ENCODE results near the gene SLC38A2.

SLC38A2 gene

GRCh38 chr12:46372544-46373300 is at the start of gene SLC38A2:
Gene SLC38A2, minus strand, starts transcription at chr12:46372773. Its CDS starts 1,480 bp downstream, at chr12:46371293.
- Histone ChIP-seq H3K9ac (ENCODE audit: low read depth, low read length) (peak within 1 kb of the TSS; percentile 98), H3K4me1 (ENCODE audit: control insufficient read depth, insufficient read depth, low read length) (peaks cover 9% of the 10 kb centered on the region), H3K9me3 (ENCODE audit: control insufficient read depth, insufficient read depth, low read length) (no peaks in the 10 kb centered on the region), H3K36me3 (ENCODE audit: control insufficient read depth, insufficient read depth, low read length) (peaks cover 15% of the 10 kb centered on the region), H3K27me3 (ENCODE audit: control insufficient read depth, insufficient read depth, low read length) (peaks cover 19% of the 10 kb centered on the region), H3K4me3 (ENCODE audit: low read depth, low read length) (peak within 1 kb of the TSS; percentile 98)

DNA sequence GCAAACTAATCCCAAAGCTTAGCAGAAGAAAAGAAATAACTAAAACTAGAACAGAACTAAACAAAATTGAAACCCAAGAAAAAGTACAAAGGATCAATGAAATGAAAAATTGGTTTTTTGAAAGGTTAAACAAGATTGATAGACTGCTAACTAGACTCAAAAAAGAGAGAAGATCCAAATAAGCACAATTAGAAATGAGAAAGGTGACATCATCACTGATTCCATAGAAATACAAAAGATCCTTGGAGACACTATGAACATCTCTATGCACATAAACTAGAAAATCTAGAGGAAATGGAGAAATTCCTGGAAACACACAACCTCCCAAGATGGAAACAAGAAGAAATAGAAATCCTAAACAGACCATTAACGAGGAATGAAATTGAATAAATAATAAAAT is 47.1 kb upstream of the SLC38A2 start:
- no peaks in the 10 kb centered on the region for H3K27me3 ChIP-seq (ENCODE audit: control insufficient read depth, insufficient read depth, low read length)
- no peaks in the 10 kb centered on the region for H3K4me1 ChIP-seq (ENCODE audit: control insufficient read depth, insufficient read depth, low read length)
- no peaks in the 10 kb centered on the region for H3K36me3 ChIP-seq (ENCODE audit: control insufficient read depth, insufficient read depth, low read length)
- no peaks in the 10 kb centered on the region for H3K9me3 ChIP-seq (ENCODE audit: control insufficient read depth, insufficient read depth, low read length)
- no peak overlapping the region for H3K4me3 ChIP-seq (ENCODE audit: low read depth, low read length)
- no peak overlapping the region for H3K9ac ChIP-seq (ENCODE audit: low read depth, low read length)

- Histone ChIP-seq H3K27me3 (ENCODE audit: control insufficient read depth, insufficient read depth, low read length) (no peaks in the 10 kb centered on the region), H3K9me3 (ENCODE audit: control insufficient read depth, insufficient read depth, low read length) (no peaks in the 10 kb centered on the region), H3K9ac (ENCODE audit: low read depth, low read length) (no peak overlapping the region), H3K36me3 (ENCODE audit: control insufficient read depth, insufficient read depth, low read length) (no peaks in the 10 kb centered on the region), H3K4me1 (ENCODE audit: control insufficient read depth, insufficient read depth, low read length) (no peaks in the 10 kb centered on the region), H3K4me3 (ENCODE audit: low read depth, low read length) (no peak overlapping the region)
Observed at GRCh38 chr12:46415552-46415951, 43.0 kb upstream of the SLC38A2 start.

DNA sequence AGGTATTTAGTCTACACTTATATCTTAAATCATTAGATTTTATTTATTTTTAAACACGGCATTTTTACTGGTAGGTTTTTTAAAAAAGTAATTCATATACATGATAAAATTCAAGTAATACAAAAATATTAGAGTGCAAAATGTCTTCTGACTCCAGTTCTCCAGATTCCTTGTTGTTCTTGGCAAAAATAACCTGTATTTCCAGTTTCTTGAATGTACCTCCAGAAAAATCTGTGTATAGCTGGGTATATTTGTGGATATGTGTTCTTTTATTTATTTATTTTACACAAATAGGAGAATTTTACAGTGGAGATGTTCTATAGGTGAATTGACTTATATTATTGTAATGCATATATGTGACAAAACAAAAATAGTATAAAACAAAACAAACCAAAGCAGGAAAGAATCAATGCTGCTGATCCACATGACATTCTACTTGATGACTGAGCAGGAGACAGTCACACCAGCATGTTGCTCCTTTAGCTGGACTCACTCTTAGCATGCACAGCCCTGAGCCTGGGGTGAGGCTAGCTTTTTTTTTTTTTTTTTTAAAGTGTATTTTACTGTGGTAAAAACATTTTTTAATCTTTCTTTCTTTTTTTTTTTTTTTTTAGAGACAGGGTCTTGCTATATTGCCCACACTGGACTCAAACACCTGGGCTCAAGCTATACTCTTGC is 42.2 kb upstream of the SLC38A2 start:
- Histone ChIP-seq H3K9me3 (ENCODE audit: control insufficient read depth, insufficient read depth, low read length) (no peaks in the 10 kb centered on the region), H3K36me3 (ENCODE audit: control insufficient read depth, insufficient read depth, low read length) (no peaks in the 10 kb centered on the region), H3K9ac (ENCODE audit: low read depth, low read length) (no peak overlapping the region), H3K27me3 (ENCODE audit: control insufficient read depth, insufficient read depth, low read length) (no peaks in the 10 kb centered on the region), H3K4me3 (ENCODE audit: low read depth, low read length) (no peak overlapping the region), H3K4me1 (ENCODE audit: control insufficient read depth, insufficient read depth, low read length) (no peaks in the 10 kb centered on the region)

GRCh38 chr12:46413368-46413767 is 40.8 kb upstream of the SLC38A2 start:
- Histone ChIP-seq H3K27me3 (ENCODE audit: control insufficient read depth, insufficient read depth, low read length) (no peaks in the 10 kb centered on the region), H3K4me1 (ENCODE audit: control insufficient read depth, insufficient read depth, low read length) (no peaks in the 10 kb centered on the region), H3K9me3 (ENCODE audit: control insufficient read depth, insufficient read depth, low read length) (no peaks in the 10 kb centered on the region), H3K4me3 (ENCODE audit: low read depth, low read length) (no peak overlapping the region), H3K36me3 (ENCODE audit: control insufficient read depth, insufficient read depth, low read length) (no peaks in the 10 kb centered on the region), H3K9ac (ENCODE audit: low read depth, low read length) (no peak overlapping the region)

DNA sequence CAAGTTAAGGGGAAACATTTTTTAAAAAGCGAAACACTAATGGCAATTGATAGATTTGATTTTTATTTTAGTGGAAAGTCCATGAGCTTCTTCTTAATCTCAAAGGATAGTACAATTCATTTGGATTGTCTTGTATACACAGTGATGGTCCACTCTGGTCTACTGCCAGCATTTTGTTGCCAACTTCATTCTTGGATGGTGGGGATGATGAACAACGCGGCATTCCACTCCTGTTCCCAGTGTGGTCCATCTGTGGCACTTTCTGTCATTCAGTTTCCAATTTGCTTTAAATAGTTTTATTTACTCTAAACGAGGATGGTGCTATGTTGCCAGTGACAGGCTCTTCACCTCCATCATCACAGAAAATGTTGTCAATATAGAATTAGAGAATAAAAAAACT is 40.3 kb upstream of the SLC38A2 start:
- no peak overlapping the region for H3K4me3 ChIP-seq (ENCODE audit: low read depth, low read length)
- no peaks in the 10 kb centered on the region for H3K36me3 ChIP-seq (ENCODE audit: control insufficient read depth, insufficient read depth, low read length)
- no peaks in the 10 kb centered on the region for H3K9me3 ChIP-seq (ENCODE audit: control insufficient read depth, insufficient read depth, low read length)
- H3K27me3 ChIP-seq (ENCODE audit: control insufficient read depth, insufficient read depth, low read length): no peaks in the 10 kb centered on the region
- H3K4me1 ChIP-seq (ENCODE audit: control insufficient read depth, insufficient read depth, low read length): no peaks in the 10 kb centered on the region
- no peak overlapping the region for H3K9ac ChIP-seq (ENCODE audit: low read depth, low read length)

DNA sequence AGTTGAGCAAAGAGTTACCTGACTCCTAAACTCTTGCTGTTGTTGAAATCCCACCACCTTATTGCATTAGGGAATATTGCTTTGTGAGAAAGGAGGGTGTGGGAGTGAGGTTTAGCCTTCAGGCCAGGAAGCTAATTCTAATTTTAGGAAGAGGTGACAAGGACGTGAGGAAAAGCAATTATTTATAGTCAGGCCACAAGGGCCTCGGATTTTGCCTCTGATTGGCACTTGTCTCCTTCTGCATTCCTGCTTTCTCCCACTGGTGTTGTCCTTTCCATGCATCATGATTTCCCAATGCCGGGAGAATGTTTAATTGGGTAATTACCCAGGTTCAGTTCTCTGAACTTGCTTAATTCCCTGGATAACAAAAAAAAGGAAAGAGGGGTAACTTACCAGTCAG is 37.9 kb upstream of the SLC38A2 start:
- Histone ChIP-seq H3K4me1 (ENCODE audit: control insufficient read depth, insufficient read depth, low read length) (no peaks in the 10 kb centered on the region), H3K4me3 (ENCODE audit: low read depth, low read length) (no peak overlapping the region), H3K9me3 (ENCODE audit: control insufficient read depth, insufficient read depth, low read length) (no peaks in the 10 kb centered on the region), H3K9ac (ENCODE audit: low read depth, low read length) (no peak overlapping the region), H3K27me3 (ENCODE audit: control insufficient read depth, insufficient read depth, low read length) (no peaks in the 10 kb centered on the region), H3K36me3 (ENCODE audit: control insufficient read depth, insufficient read depth, low read length) (no peaks in the 10 kb centered on the region)

- no peaks in the 10 kb centered on the region for H3K36me3 ChIP-seq (ENCODE audit: control insufficient read depth, insufficient read depth, low read length)
- no peak overlapping the region for H3K4me3 ChIP-seq (ENCODE audit: low read depth, low read length)
- no peaks in the 10 kb centered on the region for H3K9me3 ChIP-seq (ENCODE audit: control insufficient read depth, insufficient read depth, low read length)
- no peaks in the 10 kb centered on the region for H3K4me1 ChIP-seq (ENCODE audit: control insufficient read depth, insufficient read depth, low read length)
- H3K9ac ChIP-seq (ENCODE audit: low read depth, low read length): no peak overlapping the region
- H3K27me3 ChIP-seq (ENCODE audit: control insufficient read depth, insufficient read depth, low read length): no peaks in the 10 kb centered on the region
Observed at GRCh38 chr12:46409974-46410373, 37.4 kb upstream of the SLC38A2 start.

GRCh38 chr12:46409342-46409741 is 36.8 kb upstream of the SLC38A2 start:
- Histone ChIP-seq H3K36me3 (ENCODE audit: control insufficient read depth, insufficient read depth, low read length) (no peaks in the 10 kb centered on the region), H3K9me3 (ENCODE audit: control insufficient read depth, insufficient read depth, low read length) (no peaks in the 10 kb centered on the region), H3K27me3 (ENCODE audit: control insufficient read depth, insufficient read depth, low read length) (no peaks in the 10 kb centered on the region), H3K9ac (ENCODE audit: low read depth, low read length) (no peak overlapping the region), H3K4me1 (ENCODE audit: control insufficient read depth, insufficient read depth, low read length) (no peaks in the 10 kb centered on the region), H3K4me3 (ENCODE audit: low read depth, low read length) (no peak overlapping the region)

DNA sequence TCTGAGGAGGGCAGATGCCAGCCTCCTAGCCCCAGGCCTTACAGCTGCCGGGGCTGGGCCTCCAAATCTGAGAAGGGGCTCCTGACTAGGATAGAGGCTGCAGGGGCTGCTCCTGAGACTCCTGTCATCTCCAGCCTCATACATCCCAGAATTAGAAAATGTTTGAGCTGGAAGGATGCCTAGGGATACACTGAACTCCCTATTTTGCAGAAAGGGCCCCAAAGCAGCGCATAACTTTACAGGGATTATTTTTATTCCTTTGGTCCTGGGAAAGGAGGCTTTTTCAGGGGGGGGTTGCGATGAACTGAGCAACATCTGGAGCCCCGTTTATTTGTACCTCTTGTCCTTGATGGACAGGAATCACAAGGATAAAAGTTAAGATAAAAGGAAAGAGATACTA is 35.9 kb upstream of the SLC38A2 start:
- Histone ChIP-seq H3K4me1 (ENCODE audit: control insufficient read depth, insufficient read depth, low read length) (no peaks in the 10 kb centered on the region), H3K27me3 (ENCODE audit: control insufficient read depth, insufficient read depth, low read length) (no peaks in the 10 kb centered on the region), H3K9me3 (ENCODE audit: control insufficient read depth, insufficient read depth, low read length) (no peaks in the 10 kb centered on the region)

DNA sequence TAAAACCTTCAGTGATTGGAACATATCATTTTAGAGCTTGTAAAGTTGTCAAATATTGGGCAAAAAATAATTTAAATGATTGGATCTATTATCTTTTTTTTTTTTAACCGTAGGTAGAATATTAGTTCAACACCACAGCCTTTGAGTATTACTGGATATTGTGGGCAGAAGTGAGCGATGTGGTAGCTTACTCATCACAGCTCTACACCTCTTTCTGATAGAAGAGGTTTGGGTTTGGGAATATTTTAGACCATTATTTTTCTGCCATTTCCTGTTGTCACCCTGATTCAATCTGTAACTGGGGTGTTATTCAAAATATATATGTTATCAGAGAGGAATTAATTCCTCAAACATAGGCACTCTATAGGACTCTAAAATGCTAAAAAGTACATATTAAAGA is 34.8 kb upstream of the SLC38A2 start:
- Histone ChIP-seq H3K27me3 (ENCODE audit: control insufficient read depth, insufficient read depth, low read length) (no peaks in the 10 kb centered on the region), H3K4me3 (ENCODE audit: low read depth, low read length) (no peak overlapping the region), H3K36me3 (ENCODE audit: control insufficient read depth, insufficient read depth, low read length) (no peaks in the 10 kb centered on the region), H3K4me1 (ENCODE audit: control insufficient read depth, insufficient read depth, low read length) (no peaks in the 10 kb centered on the region), H3K9me3 (ENCODE audit: control insufficient read depth, insufficient read depth, low read length) (no peaks in the 10 kb centered on the region), H3K9ac (ENCODE audit: low read depth, low read length) (no peak overlapping the region)

More for the DNA sequence above, 35.9 kb upstream of the SLC38A2 start:
- H3K9ac ChIP-seq (ENCODE audit: low read depth, low read length): no peak overlapping the region
- H3K36me3 ChIP-seq (ENCODE audit: control insufficient read depth, insufficient read depth, low read length): no peaks in the 10 kb centered on the region
- no peak overlapping the region for H3K4me3 ChIP-seq (ENCODE audit: low read depth, low read length)

DNA sequence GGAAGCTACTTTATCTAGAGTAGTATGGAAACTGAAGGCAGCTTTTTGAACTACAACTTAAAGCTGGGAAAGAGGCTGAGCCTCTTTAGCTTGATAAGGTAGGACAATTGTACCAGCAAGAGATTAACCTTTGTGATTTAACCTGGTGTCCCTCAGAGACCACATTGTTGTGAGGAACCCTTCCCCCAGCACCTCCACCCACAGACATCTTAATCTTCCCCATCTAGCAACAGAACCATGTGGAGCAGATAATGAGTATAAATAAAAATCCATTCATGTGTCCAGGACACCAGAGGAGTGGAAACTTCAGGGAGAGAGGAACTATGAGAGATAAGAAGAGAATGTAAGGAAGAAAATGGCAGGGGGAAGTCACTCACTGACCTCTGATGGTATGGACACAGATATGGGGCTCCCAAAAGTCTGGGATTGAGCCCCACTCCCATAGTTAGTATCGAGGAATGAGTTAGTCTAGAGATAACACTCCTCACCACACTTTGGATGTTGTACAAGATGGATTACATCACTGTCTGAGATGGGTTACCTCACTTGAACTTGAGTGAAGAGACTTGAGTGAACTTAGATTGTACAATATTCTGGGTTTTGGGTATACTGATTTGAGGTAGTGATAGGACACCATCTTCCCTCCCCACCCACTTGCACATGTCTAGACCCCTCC is 33.9 kb upstream of the SLC38A2 start:
- H3K9me3 ChIP-seq (ENCODE audit: control insufficient read depth, insufficient read depth, low read length): no peaks in the 10 kb centered on the region
- peaks cover 4% of the 10 kb centered on the region for H3K4me1 ChIP-seq (ENCODE audit: control insufficient read depth, insufficient read depth, low read length)
- H3K9ac ChIP-seq (ENCODE audit: low read depth, low read length): no peak overlapping the region
- no peaks in the 10 kb centered on the region for H3K27me3 ChIP-seq (ENCODE audit: control insufficient read depth, insufficient read depth, low read length)
- no peak overlapping the region for H3K4me3 ChIP-seq (ENCODE audit: low read depth, low read length)
- H3K36me3 ChIP-seq (ENCODE audit: control insufficient read depth, insufficient read depth, low read length): no peaks in the 10 kb centered on the region

Data from iPS-15b (cell line).